Subcutaneous adipose tissue (tissue), 4 donors: ENCODE results near the gene PDIA5. TPM values are rescaled to one million over a fixed set of nuclear protein-coding genes. Genes with fewer than 3 reads are reported as not detected.

ENCODE experiments used
- total RNA-seq, 4 donors: library from RNA; depleted of rRNA; stranded (reverse); fragments of >200 nt; gene quantifications; one replicate each; pipeline ENCODE4 v1.1.0, GENCODE V29; 2016
- TF ChIP-seq, protein P1 (sequence below): fragments of 450-650 bp; IDR thresholded peaks from one replicate; pipeline ENCODE4 v1.5.1; 2016; ENCODE audit warnings: low read depth, mild to moderate bottlenecking, control low read depth, antibody characterized with exemption, moderate library complexity

The PDIA5 gene
- total RNA-seq, 4 donors from 2014 or later, result 5.9 to 20.3 (median 11.3) TPM

DNA sequence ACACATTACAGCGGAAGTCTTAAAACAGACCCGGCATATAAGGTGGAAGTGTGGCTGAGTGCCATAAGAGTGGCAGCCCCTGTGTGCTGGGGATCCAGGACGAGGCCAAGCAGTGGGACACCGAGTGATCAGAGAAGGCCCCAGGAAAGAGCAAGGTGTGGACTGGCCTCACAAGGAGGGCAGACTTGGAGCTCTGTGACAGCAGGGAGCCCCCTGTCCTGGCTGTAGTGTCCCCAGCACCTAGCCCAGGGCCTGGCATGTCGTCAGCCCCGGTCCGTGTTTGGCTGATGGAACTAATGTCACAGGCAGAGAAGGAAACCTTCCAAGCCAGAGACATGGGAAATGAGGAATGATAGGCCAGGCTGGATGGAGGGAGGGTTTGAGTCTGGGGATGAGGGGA lies 4.8 kb downstream of the PDIA5 start:
- TF ChIP-seq, protein P1, sequence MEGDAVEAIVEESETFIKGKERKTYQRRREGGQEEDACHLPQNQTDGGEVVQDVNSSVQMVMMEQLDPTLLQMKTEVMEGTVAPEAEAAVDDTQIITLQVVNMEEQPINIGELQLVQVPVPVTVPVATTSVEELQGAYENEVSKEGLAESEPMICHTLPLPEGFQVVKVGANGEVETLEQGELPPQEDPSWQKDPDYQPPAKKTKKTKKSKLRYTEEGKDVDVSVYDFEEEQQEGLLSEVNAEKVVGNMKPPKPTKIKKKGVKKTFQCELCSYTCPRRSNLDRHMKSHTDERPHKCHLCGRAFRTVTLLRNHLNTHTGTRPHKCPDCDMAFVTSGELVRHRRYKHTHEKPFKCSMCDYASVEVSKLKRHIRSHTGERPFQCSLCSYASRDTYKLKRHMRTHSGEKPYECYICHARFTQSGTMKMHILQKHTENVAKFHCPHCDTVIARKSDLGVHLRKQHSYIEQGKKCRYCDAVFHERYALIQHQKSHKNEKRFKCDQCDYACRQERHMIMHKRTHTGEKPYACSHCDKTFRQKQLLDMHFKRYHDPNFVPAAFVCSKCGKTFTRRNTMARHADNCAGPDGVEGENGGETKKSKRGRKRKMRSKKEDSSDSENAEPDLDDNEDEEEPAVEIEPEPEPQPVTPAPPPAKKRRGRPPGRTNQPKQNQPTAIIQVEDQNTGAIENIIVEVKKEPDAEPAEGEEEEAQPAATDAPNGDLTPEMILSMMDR, result no peak

DNA sequence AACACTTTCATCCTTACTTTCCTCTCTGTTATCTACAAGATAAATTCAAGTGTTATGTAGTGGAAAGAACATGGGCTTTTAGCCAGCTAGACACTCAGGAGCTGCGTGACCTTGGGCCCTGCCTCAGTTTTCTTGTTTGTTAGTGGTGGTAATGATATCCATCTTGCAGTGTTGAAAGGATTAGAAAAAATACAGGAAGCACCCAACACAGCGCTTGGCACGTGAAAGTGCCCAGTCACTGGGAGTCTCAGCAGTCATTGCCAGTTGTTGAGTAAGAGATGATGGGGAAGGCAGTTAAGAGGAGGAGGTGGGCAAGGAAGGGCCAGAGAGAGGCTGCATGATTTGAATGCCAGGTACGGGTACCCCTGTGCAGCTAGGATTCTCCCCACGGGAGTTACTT lies 5.3 kb downstream of the PDIA5 start:
- TF ChIP-seq, protein P1, result no peak

DNA sequence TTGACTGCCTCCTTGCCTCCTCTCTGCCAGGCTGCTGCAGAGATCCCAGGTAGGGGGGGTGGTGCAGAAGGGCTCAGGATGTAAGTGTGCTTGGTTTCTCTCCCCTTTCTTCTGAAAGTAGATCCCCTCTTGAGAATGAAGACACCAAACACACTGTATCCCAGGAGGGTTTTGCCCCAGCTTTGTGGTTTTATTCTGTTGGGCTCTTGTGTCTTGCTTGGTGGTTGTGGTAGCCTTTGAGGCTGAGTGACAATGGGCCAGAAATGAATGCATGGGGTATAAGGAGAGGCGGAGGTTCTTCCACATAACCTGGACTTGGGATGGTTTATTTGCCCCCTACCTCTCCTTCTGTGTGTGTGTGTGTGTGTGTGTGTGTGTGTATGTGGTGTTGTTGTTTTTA lies 5.7 kb downstream of the PDIA5 start:
- TF ChIP-seq, protein P1, result no peak

DNA sequence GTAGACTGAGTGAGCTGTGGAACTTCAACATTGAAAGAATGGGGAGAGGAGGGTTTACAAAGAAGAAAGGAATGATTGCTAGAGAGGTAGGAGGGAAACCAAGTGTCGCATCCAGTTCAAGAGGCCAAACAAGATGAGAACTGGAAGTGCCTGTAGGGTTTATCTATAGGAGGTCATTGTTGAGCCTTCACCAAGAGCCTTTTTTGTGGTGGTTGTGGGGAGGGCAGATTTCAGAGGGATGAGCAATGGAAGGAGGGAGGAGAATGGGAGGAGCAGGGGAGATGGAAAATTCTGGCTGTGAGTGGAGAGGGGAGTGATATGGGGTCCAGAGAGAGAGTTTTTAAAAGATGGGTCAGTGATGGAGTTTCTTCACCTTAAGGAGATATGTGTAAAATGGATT lies 8.5 kb downstream of the PDIA5 start:
- TF ChIP-seq, protein P1, result no peak

DNA sequence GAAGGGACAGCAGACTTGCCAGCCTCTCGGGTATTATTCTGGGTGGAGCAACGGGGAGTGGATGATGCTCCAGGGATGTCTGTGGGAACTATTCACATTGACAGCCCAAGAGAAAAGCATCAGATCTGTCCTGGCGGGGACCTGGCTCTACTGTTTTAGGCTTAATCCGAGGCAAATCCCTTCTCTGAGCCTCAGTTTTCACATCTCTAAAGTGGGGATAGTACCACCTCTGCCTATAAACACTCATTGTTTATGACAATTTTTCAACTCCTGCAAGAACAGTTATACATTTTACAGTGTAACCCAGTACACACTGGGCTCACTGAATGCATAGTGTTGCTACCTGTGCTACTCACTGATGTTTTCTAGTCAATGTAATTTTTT lies 9.3 kb downstream of the PDIA5 start:
- TF ChIP-seq, protein P1, result no peak

DNA sequence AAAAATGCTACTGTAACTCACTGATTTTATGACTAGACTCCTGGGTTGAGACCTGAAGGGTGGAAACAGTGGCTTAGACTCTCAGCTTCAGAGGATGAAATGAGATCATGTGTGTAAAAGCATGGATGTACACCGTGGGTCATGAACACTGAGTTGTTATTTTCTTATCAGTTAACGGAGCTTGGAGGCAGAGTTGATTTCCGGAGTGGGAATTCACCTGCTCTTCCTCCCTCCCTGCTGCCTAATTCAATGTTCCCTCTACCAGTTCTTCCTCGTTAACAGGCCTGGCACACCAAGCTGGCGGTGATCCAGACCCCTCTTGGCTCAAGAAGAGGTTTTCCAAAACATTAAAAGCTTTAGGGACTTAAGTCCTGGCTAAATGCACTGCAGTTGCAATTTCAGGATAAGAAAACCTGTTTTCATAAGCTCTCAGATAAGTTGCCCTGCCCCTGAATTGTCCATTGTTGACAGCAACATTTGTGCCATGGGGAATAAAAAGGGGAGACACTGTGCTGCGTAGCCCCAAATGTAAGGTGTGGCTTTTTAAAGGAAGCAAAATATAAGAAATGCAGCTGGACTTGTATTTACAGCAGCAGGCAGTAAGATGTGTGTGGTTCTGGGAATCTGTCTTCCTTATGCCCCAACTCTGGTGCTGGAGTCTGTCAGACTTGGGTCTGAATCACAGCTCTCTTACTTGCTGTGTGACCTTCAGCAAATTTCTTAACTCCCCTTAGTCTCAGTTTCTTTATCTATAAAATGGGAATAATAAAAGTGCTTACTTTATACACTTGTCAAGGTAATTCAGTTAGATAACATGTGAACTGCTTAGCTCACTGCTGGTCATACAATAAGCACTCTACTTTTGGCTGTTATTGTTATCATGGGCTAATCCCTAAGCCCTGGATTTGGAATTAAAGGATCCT lies 9.9 kb downstream of the PDIA5 start:
- TF ChIP-seq, protein P1, result no peak

DNA sequence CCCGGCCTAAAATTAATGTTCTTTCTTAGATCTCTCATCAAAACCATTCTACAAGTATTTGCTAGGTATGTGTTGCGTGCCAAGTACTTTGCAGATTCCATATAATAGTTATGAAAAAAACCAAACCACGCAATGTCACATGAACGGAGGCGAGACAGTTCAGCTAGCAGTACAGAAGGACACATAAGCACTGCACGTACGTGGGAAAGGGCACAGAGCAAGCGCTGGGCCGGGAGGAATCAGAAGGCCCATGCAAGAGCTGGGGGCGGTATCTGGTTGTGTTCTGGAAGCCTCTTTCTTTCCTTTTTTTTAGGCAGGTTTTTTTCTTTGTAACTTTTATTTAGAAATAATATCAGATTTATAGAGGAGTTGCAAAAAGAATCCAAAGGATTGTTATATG lies 11.3 kb downstream of the PDIA5 start:
- TF ChIP-seq, protein P1, result no peak
